Activated CD8-positive, alpha-beta T cell treated with anti-CD3 and anti-CD28 coated beads for 36 hours (primary cell): ENCODE data around the gene CASR. TPM values are rescaled to one million over a fixed set of nuclear protein-coding genes. Genes with fewer than 3 reads are reported as not detected.

Experiments used
- ATAC-seq: fragments of 200-7000 bp; cut with Tn5 transposase; one replicate; pipeline ENCODE4 v1.10.0; 2021; ENCODE audit warnings: mild to moderate bottlenecking, moderate library complexity
- CTCF ChIA-PET: fragments of 350-600 bp; sonication (Branson Sonifier 250); formaldehyde crosslinking; loops from one replicate; lab custom pipeline; 2021; ENCODE audit warnings: antibody characterized with exemption; lab: Charles Lee
- POLR2A ChIA-PET: fragments of 350-600 bp; sonication (Branson Sonifier 250); formaldehyde crosslinking; loops from one replicate; lab custom pipeline; 2021; ENCODE audit warnings: antibody characterized with exemption; lab: Charles Lee
- DNase-seq: peaks from one replicate; pipeline ENCODE4 v3.0.0-alpha.2; 2020
- H3K27ac Mint-ChIP-seq: one replicate; pipeline ENCODE4 v1.8.0; 2021; ENCODE audit warnings: mild to moderate bottlenecking, mixed read lengths
- H3K27me3 Mint-ChIP-seq: one replicate; pipeline ENCODE4 v1.8.0; 2021; ENCODE audit warnings: mixed read lengths
- H3K36me3 Mint-ChIP-seq: one replicate; pipeline ENCODE4 v1.8.0; 2021; ENCODE audit warnings: low read depth, mixed read lengths
- H3K4me1 Mint-ChIP-seq: one replicate; pipeline ENCODE4 v1.8.0; 2021; ENCODE audit warnings: low read depth, mixed read lengths
- H3K4me3 Mint-ChIP-seq: one replicate; pipeline ENCODE4 v1.8.0; 2021; ENCODE audit warnings: mild to moderate bottlenecking, moderate library complexity, mixed read lengths
- H3K9me3 Mint-ChIP-seq: one replicate; pipeline ENCODE4 v1.8.0; 2021; ENCODE audit warnings: mixed read lengths
- CTCF ChIP-seq: fragments of 200-600 bp; IDR thresholded peaks from one replicate; pipeline ENCODE4 v1.8.0; 2022; ENCODE audit warnings: antibody characterized with exemption, mild to moderate bottlenecking
- intact Hi-C: fragments of 100-400 bp; cut with micrococcal nuclease; formaldehyde crosslinking; loops from one replicate; pipeline ENCODE4 v1.10.0; 2022
- total RNA-seq, 2 experiments: library from RNA; stranded (reverse); gene quantifications; one replicate each; pipeline ENCODE4 v1.2.3, GENCODE V29; 2021

The CASR gene
- total RNA-seq, 2 experiments from 2014 or later: not detected

GRCh38 chr3:122183893-122184590 is 574 bp downstream of the CASR start:
- H3K27ac Mint-ChIP-seq: no peak overlapping the region
- H3K9me3 Mint-ChIP-seq: no peaks in the 10 kb centered on the region
- peaks cover 4% of the 10 kb centered on the region for H3K4me1 Mint-ChIP-seq
- ChIA-PET CTCF (no interaction called here), POLR2A (interaction anchor here (0.6 kb wide), 1 partner anchor 74 kb away, joined by 3 read pairs; no protein-coding TSS in a partner anchor)
- peak overlapping the region; percentile 24 for H3K4me3 Mint-ChIP-seq
- H3K27me3 Mint-ChIP-seq: peaks cover 72% of the 10 kb centered on the region
- DNase-seq (no peak), ATAC-seq (no peak)
- intact Hi-C loops: no loop called here
- H3K36me3 Mint-ChIP-seq: no peaks in the 10 kb centered on the region
- TF ChIP-seq CTCF: no peak

- CTCF ChIA-PET: no interaction called here
Observed at GRCh38 chr3:122184591-122184929, 1.1 kb downstream of the CASR start.

GRCh38 chr3:122186372-122186771 is 2.9 kb downstream of the CASR start:
- POLR2A ChIA-PET: no interaction called here
- intact Hi-C loops: no loop called here
- Mint-ChIP-seq H3K27ac (no peak overlapping the region), H3K9me3 (no peaks in the 10 kb centered on the region), H3K36me3 (no peaks in the 10 kb centered on the region), H3K27me3 (peaks cover 72% of the 10 kb centered on the region), H3K4me1 (peaks cover 4% of the 10 kb centered on the region), H3K4me3 (no peak overlapping the region)
- DNase-seq (no peak), ATAC-seq (no peak)
- CTCF ChIA-PET: interaction anchor here (1.0 kb wide), 1 partner anchor 13 kb away, joined by 4 read pairs; no protein-coding TSS in a partner anchor
- no peak for TF ChIP-seq CTCF

More at GRCh38 chr3:122184591-122184929, 1.1 kb downstream of the CASR start:
- Mint-ChIP-seq H3K27me3 (peaks cover 72% of the 10 kb centered on the region), H3K36me3 (no peaks in the 10 kb centered on the region), H3K4me3 (no peak overlapping the region), H3K4me1 (peaks cover 4% of the 10 kb centered on the region), H3K27ac (no peak overlapping the region), H3K9me3 (no peaks in the 10 kb centered on the region)
- POLR2A ChIA-PET: interaction anchor here (0.6 kb wide), 1 partner anchor 75 kb away, joined by 3 read pairs; no protein-coding TSS in a partner anchor
- DNase-seq (no peak), ATAC-seq (no peak)
- intact Hi-C loops: no loop called here
- no peak for TF ChIP-seq CTCF

DNA sequence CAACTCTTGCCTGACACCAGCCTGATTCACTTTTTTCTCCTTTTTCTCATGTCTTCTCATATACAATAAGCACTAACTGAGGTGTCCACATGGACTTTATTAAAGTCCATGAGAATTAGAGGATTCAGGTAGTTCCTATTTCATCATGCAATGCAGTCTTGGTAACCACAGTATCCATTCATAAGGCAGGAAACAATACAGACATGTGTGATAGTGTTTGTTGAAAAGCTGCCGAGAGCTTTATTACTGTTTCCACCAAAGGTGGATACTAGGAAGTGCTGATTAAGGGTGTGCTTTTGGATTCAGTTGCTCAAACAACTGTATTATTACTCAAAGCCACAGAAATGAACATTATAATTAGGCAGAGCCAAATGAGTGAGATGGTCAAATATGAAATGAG is 5.3 kb downstream of the CASR start:
- Mint-ChIP-seq H3K4me3 (no peak overlapping the region), H3K9me3 (no peaks in the 10 kb centered on the region), H3K27me3 (peaks cover 54% of the 10 kb centered on the region), H3K4me1 (peaks cover under 1% of the 10 kb centered on the region), H3K36me3 (no peaks in the 10 kb centered on the region), H3K27ac (no peak overlapping the region)
- ChIA-PET POLR2A (no interaction called here), CTCF (interaction anchor here (0.6 kb wide), 1 partner anchor 174 kb away, joined by 3 read pairs; no protein-coding TSS in a partner anchor)
- ATAC-seq: no peak
- DNase-seq: no peak
- intact Hi-C loops: no loop called here
- TF ChIP-seq CTCF: no peak

GRCh38 chr3:122189357-122189756 is 5.9 kb downstream of the CASR start:
- intact Hi-C loops: no loop called here
- no peaks in the 10 kb centered on the region for H3K9me3 Mint-ChIP-seq
- peaks cover 50% of the 10 kb centered on the region for H3K27me3 Mint-ChIP-seq
- ATAC-seq: no peak
- CTCF ChIA-PET: no interaction called here
- TF ChIP-seq CTCF: no peak
- POLR2A ChIA-PET: no interaction called here
- H3K36me3 Mint-ChIP-seq: no peaks in the 10 kb centered on the region
- H3K27ac Mint-ChIP-seq: no peak overlapping the region
- no peak for DNase-seq
- H3K4me1 Mint-ChIP-seq: peaks cover 1% of the 10 kb centered on the region
- no peak overlapping the region for H3K4me3 Mint-ChIP-seq
